HepG2 (cell line): ENCODE results near the gene HERC4. TPM values are rescaled to one million over a fixed set of nuclear protein-coding genes. Genes with fewer than 3 reads are reported as not detected.

Experiments
- GATAD1 ChIP-seq: IDR thresholded peaks from 2 replicates; pipeline ENCODE4 v1.6.1; 2016; ENCODE audit warnings: missing genetic modification reagents, missing compliant biosample characterization
- HCFC1 ChIP-seq: fragments of 150-350 bp; IDR thresholded peaks from 2 replicates; pipeline ENCODE4 v1.6.1; 2014; ENCODE audit warnings: low read depth, low read length
- MBD4 ChIP-seq: IDR thresholded peaks from 2 replicates; pipeline ENCODE4 v1.6.1; 2012; ENCODE audit warnings: low read length, inconsistent platforms, borderline replicate concordance
- MED8 ChIP-seq: sonication (generic); formaldehyde crosslinking; IDR thresholded peaks from 2 replicates; pipeline ENCODE4 v1.8.1; 2023; ENCODE audit warnings: mild to moderate bottlenecking, missing genetic modification reagents; ENCODE audit not compliant: insufficient replicate concordance
- POGZ ChIP-seq: sonication (generic); formaldehyde crosslinking; IDR thresholded peaks from 2 replicates; pipeline ENCODE4 v1.4.0; 2020; ENCODE audit warnings: mild to moderate bottlenecking, missing genetic modification reagents
- SOX13 ChIP-seq, 3 experiments: fragments of 450-650 bp in 1 of 3; sonication (generic) in 1 of 3; formaldehyde crosslinking in 1 of 3; IDR thresholded peaks in 2 of 3; conservative IDR thresholded peaks in 1 of 3; 2 replicates each; pipeline versions ENCODE4 v1.5.0 to v1.6.1; 2016 to 2020; ENCODE audit warnings: antibody characterized with exemption in 1 of 3, mild to moderate bottlenecking in 1 of 3, missing compliant biosample characterization in 1 of 3, missing genetic modification reagents in 1 of 3, moderate library complexity in 1 of 3
- YY1 ChIP-seq: IDR thresholded peaks from 2 replicates; pipeline ENCODE4 v1.6.1; 2011; ENCODE audit warnings: low read length, low read depth, moderate library complexity, mild to moderate bottlenecking; ENCODE audit not compliant: insufficient read depth, insufficient replicate concordance
- ZNF337 ChIP-seq: sonication (generic); formaldehyde crosslinking; IDR thresholded peaks from 2 replicates; pipeline ENCODE4 v1.5.1; 2020; ENCODE audit warnings: missing genetic modification reagents, low read depth, mild to moderate bottlenecking, borderline replicate concordance
- ZNF562 ChIP-seq: sonication (generic); formaldehyde crosslinking; IDR thresholded peaks from 2 replicates; pipeline ENCODE4 v1.8.0; 2022; ENCODE audit warnings: missing genetic modification reagents, borderline replicate concordance
- ZNF567 ChIP-seq: sonication (generic); formaldehyde crosslinking; IDR thresholded peaks from 2 replicates; pipeline ENCODE4 v1.8.1; 2023; ENCODE audit warnings: mild to moderate bottlenecking, missing genetic modification reagents, borderline replicate concordance
- ZNF674 ChIP-seq: sonication (generic); formaldehyde crosslinking; IDR thresholded peaks from 2 replicates; pipeline ENCODE4 v1.5.0; 2020; ENCODE audit warnings: low read depth, mild to moderate bottlenecking, missing genetic modification reagents
- polyA plus RNA-seq, 8 experiments: library from polyadenylated mRNA; depleted of rRNA in 3 of 8; stranded (reverse) in 7 of 8; unstranded in 1 of 8; fragments of >200 nt; fragmentation: Illumina TruSeq in 4 of 8; extraction: Trizol in 4 of 8; gene quantifications; 2 replicates each; pipeline versions ENCODE4 v1.2.1 to v1.2.3, GENCODE V29; 2011 to 2016; ENCODE audit warnings: low read depth in 4 of 8, missing spikeins in 1 of 8, mixed read lengths in 1 of 8; ENCODE audit not compliant: insufficient read depth in 1 of 8
- total RNA-seq, 5 experiments: library from RNA; depleted of rRNA; stranded (reverse); fragments of >200 nt; fragmentation: Illumina TruSeq; extraction: Trizol; gene quantifications; 2 replicates each; pipeline ENCODE4 v1.2.3, GENCODE V29; 2016; ENCODE audit warnings: low read depth in 1 of 5
- TF ChIP-seq, protein P1 (sequence below): sonication (generic); formaldehyde crosslinking; IDR thresholded peaks from 2 replicates; pipeline ENCODE4 v1.5.0; 2020; ENCODE audit warnings: missing genetic modification reagents, mild to moderate bottlenecking, borderline replicate concordance
- TF ChIP-seq, protein P2 (sequence below): IDR thresholded peaks from 2 replicates; pipeline ENCODE4 v1.6.1; 2012; ENCODE audit warnings: low read length, improper control_type of control experiment
- TF ChIP-seq, protein P3 (sequence below): sonication (generic); formaldehyde crosslinking; IDR thresholded peaks from 2 replicates; pipeline ENCODE4 v1.8.0; 2022; ENCODE audit warnings: mild to moderate bottlenecking, missing genetic modification reagents, moderate library complexity
- TF ChIP-seq, protein P4 (sequence below): sonication (generic); formaldehyde crosslinking; IDR thresholded peaks from 2 replicates; pipeline ENCODE4 v1.4.0; 2020; ENCODE audit warnings: missing genetic modification reagents, borderline replicate concordance
- TF ChIP-seq, protein P5 (sequence below): sonication (generic); formaldehyde crosslinking; IDR thresholded peaks from 2 replicates; pipeline ENCODE4 v1.5.0; 2020; ENCODE audit warnings: missing genetic modification reagents

Gene HERC4
- total and polyA plus RNA-seq, 2 of the 13 experiments (the other 11 are each of a cell fraction or from before 2014, with no cell fraction given) = 9.8 to 20.2 TPM

DNA sequence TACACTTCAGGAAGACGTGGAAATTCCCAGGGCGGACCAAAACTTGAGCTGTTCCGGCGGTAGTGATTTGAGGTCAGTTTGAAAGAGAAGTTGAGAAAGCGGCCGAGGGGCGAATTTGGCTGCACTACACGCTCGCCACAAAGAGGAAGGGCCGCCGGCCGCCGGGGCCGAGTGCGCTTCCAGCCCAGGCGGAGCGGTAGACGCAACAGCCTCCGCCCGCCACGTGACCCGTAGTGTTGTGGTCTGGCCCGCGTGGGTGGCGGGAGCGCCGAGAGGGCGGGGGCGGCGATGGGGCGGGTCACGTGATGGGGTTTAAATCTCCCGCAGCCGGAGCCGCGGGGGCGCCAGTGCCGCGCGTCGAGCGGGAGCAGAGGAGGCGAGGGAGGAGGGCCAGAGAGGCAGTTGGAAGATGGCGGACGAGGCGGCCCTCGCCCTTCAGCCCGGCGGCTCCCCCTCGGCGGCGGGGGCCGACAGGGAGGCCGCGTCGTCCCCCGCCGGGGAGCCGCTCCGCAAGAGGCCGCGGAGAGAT, 190.7 kb downstream of the HERC4 start, which contains the start of gene SIRT1 (continued):
- TF ChIP-seq, protein P1, sequence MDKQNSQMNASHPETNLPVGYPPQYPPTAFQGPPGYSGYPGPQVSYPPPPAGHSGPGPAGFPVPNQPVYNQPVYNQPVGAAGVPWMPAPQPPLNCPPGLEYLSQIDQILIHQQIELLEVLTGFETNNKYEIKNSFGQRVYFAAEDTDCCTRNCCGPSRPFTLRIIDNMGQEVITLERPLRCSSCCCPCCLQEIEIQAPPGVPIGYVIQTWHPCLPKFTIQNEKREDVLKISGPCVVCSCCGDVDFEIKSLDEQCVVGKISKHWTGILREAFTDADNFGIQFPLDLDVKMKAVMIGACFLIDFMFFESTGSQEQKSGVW = no peak
- TF ChIP-seq, protein P2, sequence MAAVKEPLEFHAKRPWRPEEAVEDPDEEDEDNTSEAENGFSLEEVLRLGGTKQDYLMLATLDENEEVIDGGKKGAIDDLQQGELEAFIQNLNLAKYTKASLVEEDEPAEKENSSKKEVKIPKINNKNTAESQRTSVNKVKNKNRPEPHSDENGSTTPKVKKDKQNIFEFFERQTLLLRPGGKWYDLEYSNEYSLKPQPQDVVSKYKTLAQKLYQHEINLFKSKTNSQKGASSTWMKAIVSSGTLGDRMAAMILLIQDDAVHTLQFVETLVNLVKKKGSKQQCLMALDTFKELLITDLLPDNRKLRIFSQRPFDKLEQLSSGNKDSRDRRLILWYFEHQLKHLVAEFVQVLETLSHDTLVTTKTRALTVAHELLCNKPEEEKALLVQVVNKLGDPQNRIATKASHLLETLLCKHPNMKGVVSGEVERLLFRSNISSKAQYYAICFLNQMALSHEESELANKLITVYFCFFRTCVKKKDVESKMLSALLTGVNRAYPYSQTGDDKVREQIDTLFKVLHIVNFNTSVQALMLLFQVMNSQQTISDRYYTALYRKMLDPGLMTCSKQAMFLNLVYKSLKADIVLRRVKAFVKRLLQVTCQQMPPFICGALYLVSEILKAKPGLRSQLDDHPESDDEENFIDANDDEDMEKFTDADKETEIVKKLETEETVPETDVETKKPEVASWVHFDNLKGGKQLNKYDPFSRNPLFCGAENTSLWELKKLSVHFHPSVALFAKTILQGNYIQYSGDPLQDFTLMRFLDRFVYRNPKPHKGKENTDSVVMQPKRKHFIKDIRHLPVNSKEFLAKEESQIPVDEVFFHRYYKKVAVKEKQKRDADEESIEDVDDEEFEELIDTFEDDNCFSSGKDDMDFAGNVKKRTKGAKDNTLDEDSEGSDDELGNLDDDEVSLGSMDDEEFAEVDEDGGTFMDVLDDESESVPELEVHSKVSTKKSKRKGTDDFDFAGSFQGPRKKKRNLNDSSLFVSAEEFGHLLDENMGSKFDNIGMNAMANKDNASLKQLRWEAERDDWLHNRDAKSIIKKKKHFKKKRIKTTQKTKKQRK = no peak
- TF ChIP-seq YY1 (peak; percentile 93), MBD4 (no peak), HCFC1 (peak; percentile 11; the same call in 1 of the 2 replicates), ZNF562 (CRISPR knock-in tag) (no peak), GATAD1 (CRISPR knock-in tag) (peak; percentile 80), ZNF337 (CRISPR knock-in tag) (peak; percentile 80; the same call in 1 of the 2 replicates), ZNF567 (CRISPR knock-in tag) (0 out of 2 replicates have a peak, but pooled peaks have one; percentile 33), SOX13 (IDR thresholded peaks at IDR 0.05) (peak; percentile 47; the same call in 1 of the 2 replicates), SOX13 (CRISPR knock-in tag; conservative IDR thresholded peaks at IDR 0.05 in 1 of 2, IDR thresholded peaks at IDR 0.05 in 1 of 2) (peak in 1 of 2 experiments; percentile 88; a peak in 2 of 4 replicates), MED8 (CRISPR knock-in tag) (peak; percentile 78), ZNF674 (CRISPR knock-in tag) (no peak), POGZ (CRISPR knock-in tag) (peak; percentile 97)
- TF ChIP-seq, protein P3, sequence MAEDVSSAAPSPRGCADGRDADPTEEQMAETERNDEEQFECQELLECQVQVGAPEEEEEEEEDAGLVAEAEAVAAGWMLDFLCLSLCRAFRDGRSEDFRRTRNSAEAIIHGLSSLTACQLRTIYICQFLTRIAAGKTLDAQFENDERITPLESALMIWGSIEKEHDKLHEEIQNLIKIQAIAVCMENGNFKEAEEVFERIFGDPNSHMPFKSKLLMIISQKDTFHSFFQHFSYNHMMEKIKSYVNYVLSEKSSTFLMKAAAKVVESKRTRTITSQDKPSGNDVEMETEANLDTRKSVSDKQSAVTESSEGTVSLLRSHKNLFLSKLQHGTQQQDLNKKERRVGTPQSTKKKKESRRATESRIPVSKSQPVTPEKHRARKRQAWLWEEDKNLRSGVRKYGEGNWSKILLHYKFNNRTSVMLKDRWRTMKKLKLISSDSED (CRISPR knock-in tag) = no peak
- TF ChIP-seq, protein P4, sequence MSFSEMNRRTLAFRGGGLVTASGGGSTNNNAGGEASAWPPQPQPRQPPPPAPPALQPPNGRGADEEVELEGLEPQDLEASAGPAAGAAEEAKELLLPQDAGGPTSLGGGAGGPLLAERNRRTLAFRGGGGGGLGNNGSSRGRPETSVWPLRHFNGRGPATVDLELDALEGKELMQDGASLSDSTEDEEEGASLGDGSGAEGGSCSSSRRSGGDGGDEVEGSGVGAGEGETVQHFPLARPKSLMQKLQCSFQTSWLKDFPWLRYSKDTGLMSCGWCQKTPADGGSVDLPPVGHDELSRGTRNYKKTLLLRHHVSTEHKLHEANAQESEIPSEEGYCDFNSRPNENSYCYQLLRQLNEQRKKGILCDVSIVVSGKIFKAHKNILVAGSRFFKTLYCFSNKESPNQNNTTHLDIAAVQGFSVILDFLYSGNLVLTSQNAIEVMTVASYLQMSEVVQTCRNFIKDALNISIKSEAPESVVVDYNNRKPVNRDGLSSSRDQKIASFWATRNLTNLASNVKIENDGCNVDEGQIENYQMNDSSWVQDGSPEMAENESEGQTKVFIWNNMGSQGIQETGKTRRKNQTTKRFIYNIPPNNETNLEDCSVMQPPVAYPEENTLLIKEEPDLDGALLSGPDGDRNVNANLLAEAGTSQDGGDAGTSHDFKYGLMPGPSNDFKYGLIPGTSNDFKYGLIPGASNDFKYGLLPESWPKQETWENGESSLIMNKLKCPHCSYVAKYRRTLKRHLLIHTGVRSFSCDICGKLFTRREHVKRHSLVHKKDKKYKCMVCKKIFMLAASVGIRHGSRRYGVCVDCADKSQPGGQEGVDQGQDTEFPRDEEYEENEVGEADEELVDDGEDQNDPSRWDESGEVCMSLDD (CRISPR knock-in tag) = no peak
- TF ChIP-seq, protein P5, sequence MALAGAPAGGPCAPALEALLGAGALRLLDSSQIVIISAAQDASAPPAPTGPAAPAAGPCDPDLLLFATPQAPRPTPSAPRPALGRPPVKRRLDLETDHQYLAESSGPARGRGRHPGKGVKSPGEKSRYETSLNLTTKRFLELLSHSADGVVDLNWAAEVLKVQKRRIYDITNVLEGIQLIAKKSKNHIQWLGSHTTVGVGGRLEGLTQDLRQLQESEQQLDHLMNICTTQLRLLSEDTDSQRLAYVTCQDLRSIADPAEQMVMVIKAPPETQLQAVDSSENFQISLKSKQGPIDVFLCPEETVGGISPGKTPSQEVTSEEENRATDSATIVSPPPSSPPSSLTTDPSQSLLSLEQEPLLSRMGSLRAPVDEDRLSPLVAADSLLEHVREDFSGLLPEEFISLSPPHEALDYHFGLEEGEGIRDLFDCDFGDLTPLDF (CRISPR knock-in tag) = peak; percentile 93
